SH-SY5Y (cell line): ENCODE data around the gene CTIF.

Experiments
- GATA2 ChIP-seq: IDR thresholded peaks from 2 replicates; pipeline ENCODE4 v1.6.1; 2011; ENCODE audit warnings: mild to moderate bottlenecking, low read depth, low read length
- GATA3 ChIP-seq: IDR thresholded peaks from 2 replicates; pipeline ENCODE4 v1.6.1; 2011; ENCODE audit warnings: low read depth, mild to moderate bottlenecking, low read length, moderate library complexity

DNA sequence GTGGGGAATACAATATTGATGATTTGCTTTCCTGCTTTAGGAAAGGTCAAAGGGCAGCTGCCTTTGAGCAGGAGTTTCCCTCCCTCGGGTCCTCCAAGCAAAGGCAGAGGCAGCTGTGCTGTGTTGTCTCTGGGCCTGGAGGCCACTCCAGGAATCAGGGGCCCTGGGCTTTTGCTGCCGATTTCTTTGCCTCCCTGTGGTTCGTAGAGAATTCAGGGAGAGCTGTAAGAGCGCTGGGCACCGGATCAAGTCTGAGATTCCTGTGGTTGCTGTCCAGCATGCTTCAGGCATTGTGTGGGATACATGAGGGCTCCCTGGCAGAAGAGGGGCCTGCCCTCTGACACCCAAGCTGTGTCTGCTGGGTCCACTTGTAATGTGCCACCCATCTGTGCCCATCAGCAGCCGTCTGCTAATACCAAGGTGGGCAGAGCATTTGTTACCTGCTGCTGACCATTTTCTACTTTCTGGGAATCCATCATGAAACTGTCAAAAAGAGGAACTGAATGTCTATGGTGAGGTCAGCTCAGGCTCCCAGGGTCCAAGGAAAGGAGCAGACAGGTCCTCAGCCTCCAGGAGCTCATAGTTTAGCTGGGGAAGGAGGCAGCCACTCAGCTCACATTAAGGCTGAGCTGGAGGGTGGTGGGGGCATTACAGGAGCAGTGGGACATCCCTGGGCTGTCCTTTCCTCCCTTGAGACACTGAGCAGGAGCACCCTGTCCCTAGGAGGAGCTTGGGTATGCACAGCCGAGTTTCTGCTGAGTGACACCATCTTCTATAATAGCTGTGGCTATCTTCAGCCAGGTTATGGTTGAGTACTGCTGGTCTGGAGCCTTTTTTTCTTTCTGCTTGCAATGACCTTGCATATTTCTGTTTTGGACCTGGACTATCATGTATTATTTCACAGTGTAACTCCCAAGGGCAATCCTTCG is 68.5 kb downstream of the CTIF start:
- TF ChIP-seq GATA3 (no peak), GATA2 (no peak)
